Measurements from ENCODE around the gene AGFG2.

DNA sequence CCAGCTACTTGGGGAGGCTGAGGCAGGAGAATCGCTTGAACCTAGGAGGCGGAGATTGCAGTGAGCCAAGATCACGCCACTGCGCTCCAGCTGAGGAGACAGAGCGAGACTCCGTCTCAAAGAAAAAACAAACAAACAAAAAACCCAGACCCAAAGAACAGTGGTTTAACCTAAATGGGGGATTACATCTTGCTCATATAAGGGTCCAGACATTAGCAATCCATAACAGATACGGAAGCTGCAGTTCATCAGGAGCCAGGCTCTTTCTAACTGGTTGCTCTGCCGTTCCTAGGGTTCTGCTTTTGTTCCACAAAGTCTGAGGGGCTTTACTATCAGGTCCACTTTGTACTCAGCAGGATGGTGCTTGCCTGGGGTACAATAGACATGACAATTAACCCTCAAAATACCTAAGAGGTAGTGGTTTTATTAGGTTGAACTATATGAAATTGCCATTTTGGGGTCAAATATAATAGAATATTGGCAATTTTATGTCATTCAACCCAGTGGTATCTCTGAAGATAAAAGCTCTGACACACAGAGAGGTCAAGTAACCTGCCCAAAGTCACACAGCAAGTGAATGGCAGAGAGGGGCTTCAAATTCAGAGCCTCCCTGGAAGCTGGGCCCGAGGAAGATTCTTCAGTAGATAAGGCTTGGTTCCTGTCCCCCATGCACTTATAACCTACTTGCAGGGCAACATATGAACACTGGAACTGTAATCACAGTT is 34.0 kb upstream of the AGFG2 start:
- TF ChIP-seq, protein P1, sequence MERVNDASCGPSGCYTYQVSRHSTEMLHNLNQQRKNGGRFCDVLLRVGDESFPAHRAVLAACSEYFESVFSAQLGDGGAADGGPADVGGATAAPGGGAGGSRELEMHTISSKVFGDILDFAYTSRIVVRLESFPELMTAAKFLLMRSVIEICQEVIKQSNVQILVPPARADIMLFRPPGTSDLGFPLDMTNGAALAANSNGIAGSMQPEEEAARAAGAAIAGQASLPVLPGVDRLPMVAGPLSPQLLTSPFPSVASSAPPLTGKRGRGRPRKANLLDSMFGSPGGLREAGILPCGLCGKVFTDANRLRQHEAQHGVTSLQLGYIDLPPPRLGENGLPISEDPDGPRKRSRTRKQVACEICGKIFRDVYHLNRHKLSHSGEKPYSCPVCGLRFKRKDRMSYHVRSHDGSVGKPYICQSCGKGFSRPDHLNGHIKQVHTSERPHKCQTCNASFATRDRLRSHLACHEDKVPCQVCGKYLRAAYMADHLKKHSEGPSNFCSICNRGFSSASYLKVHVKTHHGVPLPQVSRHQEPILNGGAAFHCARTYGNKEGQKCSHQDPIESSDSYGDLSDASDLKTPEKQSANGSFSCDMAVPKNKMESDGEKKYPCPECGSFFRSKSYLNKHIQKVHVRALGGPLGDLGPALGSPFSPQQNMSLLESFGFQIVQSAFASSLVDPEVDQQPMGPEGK (CRISPR knock-in tag; IDR thresholded peaks at IDR 0.05; ENCODE audit: borderline replicate concordance): no peak
- TF ChIP-seq ARNTL (CRISPR knock-in tag; IDR thresholded peaks at IDR 0.05; ENCODE audit: borderline replicate concordance, low read depth): no peak

Data from SK-N-SH treated with all-trans-retinoic acid at 6 μM for 48 hours (cell line).